Transverse colon (tissue), 4 donors: ENCODE data around the gene THADA. TPM values are rescaled to one million over a fixed set of nuclear protein-coding genes. Genes with fewer than 3 reads are reported as not detected.
"Not testable (repeated sequence)": the region's sequence is repeated elsewhere in the genome, so short reads cannot be mapped to it uniquely, and the experiment has no call there.

Experiments
- DNase-seq: peaks from one replicate; pipeline ENCODE4 v3.0.0-alpha.2; 2019
- H3K27ac ChIP-seq, 4 donors: fragments of 200-600 bp; sonication (generic); 2 replicates each; pipeline ENCODE4 v1.5.1; 2016 to 2018; ENCODE audit warnings: inconsistent platforms in 4 of 4
- H3K27me3 ChIP-seq: fragments of 200-600 bp; sonication (generic); 2 replicates; pipeline ENCODE4 v1.5.1; 2017; ENCODE audit warnings: inconsistent platforms
- H3K36me3 ChIP-seq, 4 donors: fragments of 200-600 bp; sonication (generic); 2 replicates each; pipeline ENCODE4 v1.5.1; 2017 to 2019; ENCODE audit warnings: inconsistent platforms in 4 of 4
- H3K4me1 ChIP-seq, 4 donors: fragments of 200-600 bp; sonication (generic); 2 replicates each; pipeline ENCODE4 v1.5.1; 2017 to 2020; ENCODE audit warnings: inconsistent platforms in 4 of 4
- H3K4me3 ChIP-seq, 4 donors: fragments of 200-600 bp; sonication (generic); 1 replicate in 1 of 4; 2 replicates in 3 of 4; pipeline versions ENCODE4 v1.5.1 to v1.6.1; 2017 to 2019; ENCODE audit warnings: inconsistent platforms in 4 of 4
- H3K9me3 ChIP-seq, 2 donors: fragments of 200-600 bp; sonication (generic); 2 replicates each; pipeline ENCODE4 v1.5.1; 2017 to 2019; ENCODE audit warnings: inconsistent platforms in 2 of 2
- CTCF ChIP-seq, 5 experiments: fragments of 200-600 bp in 3 of 5; fragments of 450-650 bp in 2 of 5; sonication (generic) in 3 of 5; IDR thresholded peaks; 1 replicate in 2 of 5; 2 replicates in 3 of 5; pipeline ENCODE4 v1.5.1; 2016 to 2017; ENCODE audit warnings: antibody characterized with exemption in 5 of 5, inconsistent platforms in 3 of 5, mild to moderate bottlenecking in 2 of 5, moderate library complexity in 1 of 5
- EP300 ChIP-seq: sonication (generic); formaldehyde crosslinking; IDR thresholded peaks from one replicate; pipeline ENCODE4 v1.6.1; 2017; ENCODE audit warnings: antibody characterized with exemption, low read depth
- POLR2A ChIP-seq: fragments of 450-650 bp; IDR thresholded peaks from one replicate; pipeline ENCODE4 v1.6.1; 2016; ENCODE audit warnings: antibody characterized with exemption, mild to moderate bottlenecking, moderate library complexity
- POLR2AphosphoS5 ChIP-seq, 3 donors: sonication (generic); formaldehyde crosslinking; IDR thresholded peaks; one replicate each; pipeline ENCODE4 v1.6.1; 2016; ENCODE audit warnings: antibody characterized with exemption in 3 of 3
- WGBS, 2 donors: methylation state at CpG; one replicate each; pipeline ENCODE4 v1.1.5; 2018; ENCODE audit warnings: low coverage in 1 of 2; 5-methylcytosine and 5-hydroxymethylcytosine counted together
- in situ Hi-C, 4 donors: fragments of 200-750 bp; cut with MboI; loops; one replicate each; pipeline versions ENCODE4 v1.15.0 to v1.15.1; 2017; ENCODE audit warnings: low sequenced_read_pairs in 3 of 4, low pct_ligation_motif_present in 1 of 4, low pct_unique_long_range_greater_than_20kb in 1 of 4
- intact Hi-C: fragments of 100-400 bp; cut with DNase I; formaldehyde crosslinking; loops from one replicate; pipeline ENCODE4 v1.15.1; 2023; ENCODE audit warnings: low total_unique reads
- total RNA-seq, 4 donors: library from RNA; depleted of rRNA; stranded (reverse); fragments of >200 nt; gene quantifications; one replicate each; pipeline ENCODE4 v1.1.0, GENCODE V29; 2016

THADA gene
- total RNA-seq, 4 donors from 2014 or later, result 21.7 to 78.6 (median 28.1) TPM

GRCh38 chr2:43452318-43452731 is 143.5 kb downstream of the THADA start:
- Histone ChIP-seq H3K36me3 (no peaks in the 10 kb centered on the region), H3K4me3 (no peak overlapping the region), H3K9me3 (no peaks in the 10 kb centered on the region), H3K4me1 (peaks cover 6 to 24% (median 11%) of the 10 kb centered on the region in 4 donors), H3K27ac (no peak overlapping the region), H3K27me3 (no peaks in the 10 kb centered on the region)
- DNase-seq, result no peak
- in situ Hi-C loops, result no loop called here
- intact Hi-C loops, result loop anchor here (10.0 kb wide), 1 partner anchor 188 kb away; no protein-coding TSS in a partner anchor
- no peak for TF ChIP-seq POLR2AphosphoS5 (IDR thresholded peaks at IDR 0.05)
- TF ChIP-seq CTCF (IDR thresholded peaks at IDR 0.05), result no peak
- TF ChIP-seq POLR2A, result no peak
- TF ChIP-seq EP300, result no peak
- WGBS, 2 donors, result 80 to 92% methylated on average over 1 of the region's 1 CpG

GRCh38 chr2:43450617-43451016 is 145.2 kb downstream of the THADA start:
- in situ Hi-C loops (no loop called here), intact Hi-C loops (loop anchor here (10.0 kb wide), 1 partner anchor 186 kb away; no protein-coding TSS in a partner anchor)
- WGBS, 2 donors, result 92 to 100% methylated on average over 1 of the region's 1 CpG
- no peak for DNase-seq
- no peak for TF ChIP-seq POLR2AphosphoS5 (IDR thresholded peaks at IDR 0.05)
- TF ChIP-seq CTCF (IDR thresholded peaks at IDR 0.05), result no peak
- no peak for TF ChIP-seq EP300
- TF ChIP-seq POLR2A, result no peak
- Histone ChIP-seq H3K4me3 (no peak overlapping the region), H3K4me1 (peaks cover 0 to 10% (median 2%) of the 10 kb centered on the region in 4 donors), H3K36me3 (no peaks in the 10 kb centered on the region), H3K27ac (no peak overlapping the region), H3K27me3 (no peaks in the 10 kb centered on the region), H3K9me3 (no peaks in the 10 kb centered on the region)

- in situ Hi-C loops, result no loop called here
- Histone ChIP-seq H3K4me1 (peaks cover 0 to 4% (median 0%) of the 10 kb centered on the region in 4 donors), H3K27me3 (no peaks in the 10 kb centered on the region), H3K36me3 (no peaks in the 10 kb centered on the region), H3K9me3 (no peaks in the 10 kb centered on the region), H3K27ac (no peak overlapping the region), H3K4me3 (no peak overlapping the region)
- intact Hi-C loops, result no loop called here
- TF ChIP-seq EP300, result no peak
- no peak for TF ChIP-seq POLR2A
- TF ChIP-seq CTCF (IDR thresholded peaks at IDR 0.05), result no peak
- TF ChIP-seq POLR2AphosphoS5 (IDR thresholded peaks at IDR 0.05), result no peak
- DNase-seq, result no peak
- WGBS, 2 donors, result 89% methylated on average over 1 of the region's 1 CpG; no CpG with 5 or more reads in 1 of the 2 donors
Measured at GRCh38 chr2:43448822-43449110, 147.1 kb downstream of the THADA start.

GRCh38 chr2:43448011-43448821 is 147.6 kb downstream of the THADA start:
- no peak for DNase-seq
- H3K27me3 ChIP-seq, result no peaks in the 10 kb centered on the region
- no peaks in the 10 kb centered on the region for H3K9me3 ChIP-seq
- in situ Hi-C loops, result no loop called here
- peaks cover 0 to 4% (median 0%) of the 10 kb centered on the region in 4 donors for H3K4me1 ChIP-seq
- WGBS, 2 donors, result 97 to 100% methylated on average over 3 to 5 of the region's 5 CpGs
- intact Hi-C loops, result no loop called here
- H3K4me3 ChIP-seq, result no peak overlapping the region
- H3K27ac ChIP-seq, result no peak overlapping the region
- TF ChIP-seq POLR2AphosphoS5 (IDR thresholded peaks at IDR 0.05) (no peak), EP300 (no peak), POLR2A (no peak), CTCF (IDR thresholded peaks at IDR 0.05) (no peak)
- no peaks in the 10 kb centered on the region for H3K36me3 ChIP-seq

GRCh38 chr2:43446755-43447154 is 149.1 kb downstream of the THADA start:
- H3K27me3 ChIP-seq, H3K9me3 ChIP-seq, H3K27ac ChIP-seq, intact Hi-C loops, DNase-seq, in situ Hi-C loops, H3K4me3 ChIP-seq, H3K36me3 ChIP-seq, H3K4me1 ChIP-seq: not testable (repeated sequence)
- 95 to 100% methylated on average over 2 to 4 of the region's 4 CpGs for WGBS, 2 donors
